NCI-H2227 treated with DMSO at 0.1 percent for 48 hours (cell line): ENCODE data around the gene KCNJ18.
"Not testable (repeated sequence)": the region's sequence is repeated elsewhere in the genome, so short reads cannot be mapped to it uniquely, and the experiment has no call there.

Source experiments
- DNase-seq: peaks from one replicate; lab custom pipeline; 2025; lab: John Stamatoyannopoulos, UW

The KCNJ18 gene

GRCh38 chr17:21685061-21685795 is 7.1 kb upstream of the KCNJ18 start:
- not testable (repeated sequence) for DNase-seq

- DNase-seq: no peak
These were observed 5.9 kb upstream of the KCNJ18 start for GRCh38 chr17:21686165-21687015.

- no peak for DNase-seq
These were observed 5.0 kb upstream of the KCNJ18 start for GRCh38 chr17:21687136-21687953.

GRCh38 chr17:21688293-21688949 is 3.9 kb upstream of the KCNJ18 start:
- DNase-seq: no peak

GRCh38 chr17:21689604-21690003 is 2.7 kb upstream of the KCNJ18 start:
- no peak for DNase-seq

- not testable (repeated sequence) for DNase-seq
These were observed 1.5 kb upstream of the KCNJ18 start for GRCh38 chr17:21690811-21691210.

- not testable (repeated sequence) for DNase-seq
These were observed 842 bp upstream of the KCNJ18 start for GRCh38 chr17:21691481-21691880.

- DNase-seq: not testable (repeated sequence)
These were observed 362 bp downstream of the KCNJ18 start for GRCh38 chr17:21692704-21693065.

GRCh38 chr17:21693391-21693796 is 1.1 kb downstream of the KCNJ18 start:
- DNase-seq: not testable (repeated sequence)

GRCh38 chr17:21693937-21694336 is 1.6 kb downstream of the KCNJ18 start:
- DNase-seq: not testable (repeated sequence)

GRCh38 chr17:21696227-21696626 is 3.9 kb downstream of the KCNJ18 start:
- DNase-seq: not testable (repeated sequence)

GRCh38 chr17:21696842-21697507 is 4.7 kb downstream of the KCNJ18 start:
- not testable (repeated sequence) for DNase-seq

GRCh38 chr17:21697508-21697860 is 5.2 kb downstream of the KCNJ18 start:
- DNase-seq: not testable (repeated sequence)

GRCh38 chr17:21698437-21699075 is 6.2 kb downstream of the KCNJ18 start:
- DNase-seq: not testable (repeated sequence)

- not testable (repeated sequence) for DNase-seq
These were observed 6.8 kb downstream of the KCNJ18 start for GRCh38 chr17:21699124-21699523.

GRCh38 chr17:21699573-21700236 is 7.4 kb downstream of the KCNJ18 start:
- not testable (repeated sequence) for DNase-seq

- not testable (repeated sequence) for DNase-seq
These were observed 8.8 kb downstream of the KCNJ18 start for GRCh38 chr17:21701090-21701489.

- DNase-seq: not testable (repeated sequence)
These were observed 9.7 kb downstream of the KCNJ18 start for GRCh38 chr17:21702029-21702428.

GRCh38 chr17:21702521-21702920 is 10.2 kb downstream of the KCNJ18 start:
- DNase-seq: not testable (repeated sequence)
